H1 (cell line): Measurements from ENCODE around the gene FAM162A. TPM values are rescaled to one million over a fixed set of nuclear protein-coding genes. Genes with fewer than 3 reads are reported as not detected.

Experiments used
- CTCF ChIA-PET: fragments of 300-600 bp; sonication (Branson Sonifier 250); formaldehyde crosslinking; loops from one replicate; lab custom pipeline; 2021; ENCODE audit not compliant: partially characterized antibody; lab: Charles Lee
- POLR2A ChIA-PET: fragments of 300-600 bp; sonication (Branson Sonifier 250); formaldehyde crosslinking; loops from one replicate; lab custom pipeline; 2021; ENCODE audit warnings: inconsistent platforms; ENCODE audit not compliant: partially characterized antibody; lab: Charles Lee
- DNase-seq, 2 experiments: peaks; one replicate each; pipeline versions ENCODE4 v3.0.0 to v3.0.0-alpha.2; 2010 to 2022; ENCODE audit warnings: low spot score in 2 of 2, low read depth in 1 of 2, mixed read lengths in 1 of 2
- FAIRE-seq: peaks from 2 replicates; lab custom pipeline; 2011; peaks lifted over from hg19 to GRCh38; lab: Jason Lieb, UNC
- H2AFZ ChIP-seq: 2 replicates; pipeline ENCODE4 v1.8.1; 2012; ENCODE audit warnings: low read length, inconsistent platforms
- H2AK5ac ChIP-seq: 2 replicates; pipeline ENCODE4 v1.6.1; 2013; ENCODE audit warnings: low read depth, low read length
- H2BK120ac ChIP-seq: replicated peaks from 2 replicates; pipeline ENCODE3; 2013; ENCODE audit warnings: low read depth, low read length, inconsistent platforms
- H2BK12ac ChIP-seq: 2 replicates; pipeline ENCODE4 v1.6.1; 2013; ENCODE audit warnings: low read depth, low read length
- H2BK15ac ChIP-seq: 2 replicates; pipeline ENCODE4 v1.6.1; 2013; ENCODE audit warnings: low read length
- H2BK20ac ChIP-seq: 2 replicates; pipeline ENCODE4 v1.6.1; 2013; ENCODE audit warnings: low read length
- H2BK5ac ChIP-seq: 2 replicates; pipeline ENCODE4 v1.6.1; 2013; ENCODE audit warnings: low read depth, low read length
- H3K14ac ChIP-seq: 2 replicates; pipeline ENCODE4 v1.6.1; 2013; ENCODE audit warnings: inconsistent platforms; ENCODE audit not compliant: insufficient read length
- H3K18ac ChIP-seq: 2 replicates; pipeline ENCODE4 v1.6.1; 2013; ENCODE audit warnings: low read length; ENCODE audit errors: extremely low read depth
- H3K23ac ChIP-seq: 2 replicates; pipeline ENCODE4 v1.6.1; 2013; ENCODE audit warnings: inconsistent platforms; ENCODE audit not compliant: insufficient read length
- H3K23me2 ChIP-seq: 2 replicates; pipeline ENCODE4 v1.6.1; 2013; ENCODE audit warnings: low read depth, low read length
- H3K27ac ChIP-seq: 2 replicates; pipeline ENCODE4 v1.6.1; 2011; ENCODE audit warnings: low read depth, low read length, inconsistent platforms
- H3K27me3 ChIP-seq, 4 experiments: replicated peaks in 1 of 4; 1 replicate in 1 of 4; 2 replicates in 3 of 4; pipeline versions ENCODE4 v1.6.1 to v1.8.1; 2011 to 2013; ENCODE audit warnings: low read length in 3 of 4, mild to moderate bottlenecking in 3 of 4, inconsistent platforms in 2 of 4, mixed read lengths in 2 of 4, moderate library complexity in 1 of 4; ENCODE audit not compliant: control insufficient read depth in 3 of 4, insufficient read depth in 3 of 4; ENCODE audit errors: extremely low read depth in 1 of 4
- H3K36me3 ChIP-seq, 4 experiments: 2 replicates each; pipeline versions ENCODE4 v1.6.1 to v1.8.1; 2011 to 2013; ENCODE audit warnings: mild to moderate bottlenecking in 4 of 4, low read length in 3 of 4, moderate library complexity in 2 of 4, control low read depth in 1 of 4, inconsistent platforms in 1 of 4; ENCODE audit not compliant: insufficient read depth in 4 of 4, control insufficient read depth in 2 of 4
- H3K4ac ChIP-seq: replicated peaks from 2 replicates; pipeline ENCODE3; 2013; ENCODE audit warnings: low read length, low read depth, mixed read lengths, inconsistent platforms; ENCODE audit not compliant: insufficient read length
- H3K4me1 ChIP-seq, 4 experiments: replicated peaks in 1 of 4; 1 replicate in 1 of 4; 2 replicates in 3 of 4; pipeline versions ENCODE4 v1.6.1 to v1.8.1; 2011 to 2013; ENCODE audit warnings: low read length in 3 of 4, inconsistent platforms in 2 of 4, mixed read lengths in 1 of 4; ENCODE audit not compliant: insufficient read depth in 4 of 4, control insufficient read depth in 3 of 4
- H3K4me2 ChIP-seq, 2 experiments: 2 replicates each; pipeline versions ENCODE4 v1.6.1 to v1.8.1; 2011 to 2013; ENCODE audit warnings: low read depth in 2 of 2, low read length in 2 of 2, control low read depth in 1 of 2, inconsistent platforms in 1 of 2, mild to moderate bottlenecking in 1 of 2; ENCODE audit not compliant: insufficient read depth in 1 of 2
- H3K4me3 ChIP-seq, 4 experiments: fragments of 200-600, 300-600 bp in 1 of 4; sonication (generic), shearing (Covaris generic), sonication (Bioruptor Twin) in 1 of 4; 2 replicates each; pipeline versions ENCODE4 v1.5.1 to v1.8.1; 2011 to 2016; ENCODE audit warnings: low read length in 4 of 4, low read depth in 3 of 4, control low read depth in 2 of 4, inconsistent platforms in 2 of 4, mild to moderate bottlenecking in 2 of 4, mixed read lengths in 1 of 4, moderate library complexity in 1 of 4; ENCODE audit not compliant: insufficient read depth in 2 of 4; ENCODE audit errors: extremely low read depth in 1 of 4
- H3K56ac ChIP-seq: replicated peaks from 2 replicates; pipeline ENCODE3; 2013; ENCODE audit warnings: low read depth, mild to moderate bottlenecking, mixed read lengths, low read length, inconsistent platforms; ENCODE audit not compliant: insufficient read length
- H3K79me1 ChIP-seq: 2 replicates; pipeline ENCODE4 v1.6.1; 2013; ENCODE audit warnings: low read depth, low read length, control low read depth
- H3K79me2 ChIP-seq, 2 experiments: 2 replicates each; pipeline versions ENCODE4 v1.6.1 to v1.8.1; 2012 to 2013; ENCODE audit warnings: low read length in 2 of 2, mild to moderate bottlenecking in 2 of 2, inconsistent platforms in 1 of 2; ENCODE audit not compliant: insufficient read depth in 2 of 2, control insufficient read depth in 1 of 2
- H3K9ac ChIP-seq, 4 experiments: replicated peaks in 1 of 4; 1 replicate in 1 of 4; 2 replicates in 3 of 4; pipeline versions ENCODE4 v1.6.1 to v1.8.1; 2011 to 2013; ENCODE audit warnings: low read depth in 3 of 4, low read length in 3 of 4, control low read depth in 2 of 4, mild to moderate bottlenecking in 2 of 4, moderate library complexity in 2 of 4, inconsistent platforms in 1 of 4; ENCODE audit errors: extremely low read depth in 1 of 4
- H3K9me3 ChIP-seq, 2 experiments: 2 replicates each; pipeline versions ENCODE4 v1.6.1 to v1.8.1; 2012 to 2013; ENCODE audit warnings: mild to moderate bottlenecking in 2 of 2, moderate library complexity in 2 of 2, control low read depth in 1 of 2, inconsistent platforms in 1 of 2, low read depth in 1 of 2, low read length in 1 of 2, mixed read lengths in 1 of 2; ENCODE audit not compliant: insufficient read depth in 2 of 2
- H4K20me1 ChIP-seq, 2 experiments: replicated peaks in 1 of 2; 2 replicates each; pipeline versions ENCODE3 to v1.8.1; 2011 to 2013; ENCODE audit warnings: inconsistent platforms in 2 of 2, low read length in 2 of 2, mild to moderate bottlenecking in 1 of 2; ENCODE audit not compliant: insufficient read depth in 2 of 2, control insufficient read depth in 1 of 2
- H4K5ac ChIP-seq: 2 replicates; pipeline ENCODE4 v1.6.1; 2013; ENCODE audit warnings: low read length, low read depth, mixed read lengths, inconsistent platforms; ENCODE audit not compliant: insufficient read length
- H4K8ac ChIP-seq: 2 replicates; pipeline ENCODE4 v1.8.0; 2013; ENCODE audit warnings: mild to moderate bottlenecking, moderate library complexity, low read length, inconsistent platforms; ENCODE audit not compliant: insufficient read depth; ENCODE audit errors: extremely low read depth
- H4K91ac ChIP-seq: replicated peaks from 2 replicates; pipeline ENCODE3; 2013; ENCODE audit warnings: low read length, mixed read lengths, inconsistent platforms; ENCODE audit not compliant: insufficient read length
- EP300 ChIP-seq, 2 experiments: IDR thresholded peaks; 1 replicate in 1 of 2; 2 replicates in 1 of 2; pipeline ENCODE4 v1.6.1; 2011 to 2012; ENCODE audit warnings: low read depth in 2 of 2, low read length in 2 of 2, mild to moderate bottlenecking in 2 of 2, borderline replicate concordance in 1 of 2, inconsistent platforms in 1 of 2, moderate library complexity in 1 of 2
- MAFK ChIP-seq: IDR thresholded peaks from 2 replicates; pipeline ENCODE4 v1.6.1; 2012; ENCODE audit warnings: low read depth, mild to moderate bottlenecking, improper control_type of control experiment, low read length
- ZNF274 ChIP-seq: IDR thresholded peaks from 2 replicates; pipeline ENCODE4 v1.7.0; 2012; ENCODE audit warnings: low read length, borderline replicate concordance; ENCODE audit errors: extremely low read depth
- WGBS, 2 experiments: shearing (Covaris generic) in 1 of 2; methylation state at CpG; one replicate each; pipeline versions ENCODE4 v1.1.6 to v1.1.7; 2013 to 2015; ENCODE audit warnings: low lambda C conversion rate in 2 of 2, mixed read lengths in 2 of 2, inconsistent platforms in 1 of 2, low coverage in 1 of 2, missing lambda C conversion rate in 1 of 2; ENCODE audit not compliant: insufficient replicate concordance in 2 of 2, insufficient coverage in 1 of 2, insufficient read length in 1 of 2; ENCODE audit errors: extremely low coverage in 1 of 2, missing lambda C conversion rate in 1 of 2; 5-methylcytosine and 5-hydroxymethylcytosine counted together
- polyA plus RNA-seq, 7 experiments: library from polyadenylated mRNA; depleted of rRNA in 3 of 7; stranded (reverse) in 5 of 7; unstranded in 2 of 7; fragments of >200 nt in 5 of 7; fragments of 200-250 nt in 2 of 7; gene quantifications; 1 replicate in 5 of 7; 2 replicates in 1 of 7; 4 replicates in 1 of 7; pipeline versions ENCODE4 v1.2.1 to v1.2.3, GENCODE V29; 2011 to 2013; ENCODE audit warnings: missing spikeins in 2 of 7, mixed read lengths in 2 of 7
- total RNA-seq: library from RNA; stranded (reverse); fragmentation: NEBNext Ultra II Directional; extraction: Animal tissue kit (Norgen Biotek cat#: 25700); gene quantifications from 2 replicates; pipeline ENCODE4 v1.2.1, GENCODE V29; 2021

The FAM162A gene
- total and polyA plus RNA-seq, 2 of the 8 experiments (the other 6 are each of a cell fraction or from before 2014, with no cell fraction given) = 38.2 to 59.7 TPM

DNA sequence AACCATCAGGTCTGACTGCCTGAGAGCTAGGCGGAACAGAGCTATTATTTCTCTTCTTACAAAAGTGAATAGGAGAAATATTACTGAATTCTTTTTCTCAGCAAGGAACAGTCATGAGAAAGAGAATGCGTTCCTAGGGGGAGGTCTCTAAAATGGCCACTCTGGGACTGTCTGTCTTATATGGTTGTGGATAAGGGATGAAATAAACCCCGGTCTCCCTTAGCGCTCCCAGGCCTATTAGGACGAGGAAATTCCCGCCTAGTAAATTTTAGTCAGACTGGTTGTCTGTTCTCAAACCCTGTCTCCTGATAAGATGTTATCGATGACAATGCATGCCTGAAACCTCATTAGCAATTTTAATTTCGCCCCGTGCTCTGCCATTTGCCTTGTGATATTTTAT, 52.0 kb downstream of the FAM162A start:
- no peak overlapping the region for H3K4me2 ChIP-seq
- H2BK120ac ChIP-seq = no peak overlapping the region
- H2BK15ac ChIP-seq = no peak overlapping the region
- H3K4me1 ChIP-seq = no peaks in the 10 kb centered on the region
- no peak overlapping the region for H3K9ac ChIP-seq
- no peak overlapping the region for H4K8ac ChIP-seq
- no peak overlapping the region for H3K18ac ChIP-seq
- ChIA-PET CTCF (interaction anchor here (1.1 kb wide), 1 partner anchor 24 kb away, joined by 4 read pairs; no protein-coding TSS in a partner anchor), POLR2A (interaction anchor here (1.4 kb wide), 1 partner anchor 28 kb away, joined by 3 read pairs; no protein-coding TSS in a partner anchor)
- no peak overlapping the region for H2BK12ac ChIP-seq
- TF ChIP-seq ZNF274 (no peak), EP300 (IDR thresholded peaks at IDR 0.05; ENCODE audit: borderline replicate concordance in 1 of 2, low read depth in 2 of 2, low read length in 2 of 2) (peak in 1 of 2 experiments; percentile 55; a peak in 1 of 3 replicates), MAFK (no peak)
- no peak overlapping the region for H3K56ac ChIP-seq
- WGBS, 2 experiments = 93% methylated on average over 9 of the region's 9 CpGs; no CpG with 5 or more reads in 1 of the 2 experiments
- peaks cover 3 to 59% (median 28%) of the 10 kb centered on the region in 4 experiments for H3K36me3 ChIP-seq
- H3K14ac ChIP-seq = no peak overlapping the region
- no peak overlapping the region for H3K23ac ChIP-seq
- no peaks in the 10 kb centered on the region for H3K79me1 ChIP-seq
- H3K4ac ChIP-seq = no peak overlapping the region
- H3K79me2 ChIP-seq = no peaks in the 10 kb centered on the region
- H3K9me3 ChIP-seq = no peaks in the 10 kb centered on the region
- H3K27me3 ChIP-seq = no peaks in the 10 kb centered on the region
- no peaks in the 10 kb centered on the region for H3K23me2 ChIP-seq
- peaks cover 0 to 2% of the 10 kb centered on the region in 2 experiments for H4K20me1 ChIP-seq
- no peak overlapping the region for H2BK20ac ChIP-seq
- H2AFZ ChIP-seq = no peak overlapping the region
- no peak overlapping the region for H2BK5ac ChIP-seq
- no peak overlapping the region for H2AK5ac ChIP-seq
- DNase-seq (no peak), FAIRE-seq (no peak)
- H4K91ac ChIP-seq = no peak overlapping the region
- H3K27ac ChIP-seq = no peak overlapping the region
- H3K4me3 ChIP-seq = no peak overlapping the region
- no peak overlapping the region for H4K5ac ChIP-seq
